Muscle of arm (tissue), 12 donors: ENCODE data around the gene NSG1. TPM values are rescaled to one million over a fixed set of nuclear protein-coding genes. Genes with fewer than 3 reads are reported as not detected.

Experiments used
- polyA plus RNA-seq, 12 donors: library from polyadenylated mRNA; unstranded; fragments of 120-200 nt; gene quantifications; one replicate each; pipeline ENCODE4 v1.2.1, GENCODE V29; 2013; ENCODE audit not compliant: insufficient read length in 12 of 12

Gene NSG1
- polyA plus RNA-seq, 12 donors: 1.3 to 40.3 (median 3.5) TPM; not detected in 1

Other genes starting within 250 kb of the NSG1 start
- not detected for gene OTOP1, start 160.2 kb upstream of the NSG1 start, polyA plus RNA-seq
- gene TMEM128, start 138.9 kb upstream of the NSG1 start, polyA plus RNA-seq: 10 to 100 TPM in 11 of 12 donors, not detected in 1; 17.4 to 24.5 (median 22.6) TPM
- 10 to 100 TPM in 11 of 12 donors, not detected in 1; 10.9 to 21.4 (median 16.8) TPM for gene LYAR, start 96.9 kb upstream of the NSG1 start, polyA plus RNA-seq
- 1 to 10 TPM in 10 of 12 donors, not detected in 2; 3.9 to 9.4 (median 6.4) TPM for gene ZBTB49, start 96.9 kb upstream of the NSG1 start, polyA plus RNA-seq
- gene STX18, start 154.9 kb downstream of the NSG1 start, polyA plus RNA-seq: 10 to 100 TPM in 11 of 12 donors, not detected in 1; 25.3 to 54.9 (median 32.5) TPM